NOMO-1 treated with dmso at 0.1 percent for 144 hours (cell line): Measurements from ENCODE around the gene TNFAIP3.
A peak's percentile ranks its signal among the peaks of the same experiment; 100 is the strongest.

Experiments used
- DNase-seq: peaks from one replicate; lab custom pipeline; 2025; ENCODE audit not compliant: unreplicated experiment; lab: John Stamatoyannopoulos, UW

The TNFAIP3 gene

DNA sequence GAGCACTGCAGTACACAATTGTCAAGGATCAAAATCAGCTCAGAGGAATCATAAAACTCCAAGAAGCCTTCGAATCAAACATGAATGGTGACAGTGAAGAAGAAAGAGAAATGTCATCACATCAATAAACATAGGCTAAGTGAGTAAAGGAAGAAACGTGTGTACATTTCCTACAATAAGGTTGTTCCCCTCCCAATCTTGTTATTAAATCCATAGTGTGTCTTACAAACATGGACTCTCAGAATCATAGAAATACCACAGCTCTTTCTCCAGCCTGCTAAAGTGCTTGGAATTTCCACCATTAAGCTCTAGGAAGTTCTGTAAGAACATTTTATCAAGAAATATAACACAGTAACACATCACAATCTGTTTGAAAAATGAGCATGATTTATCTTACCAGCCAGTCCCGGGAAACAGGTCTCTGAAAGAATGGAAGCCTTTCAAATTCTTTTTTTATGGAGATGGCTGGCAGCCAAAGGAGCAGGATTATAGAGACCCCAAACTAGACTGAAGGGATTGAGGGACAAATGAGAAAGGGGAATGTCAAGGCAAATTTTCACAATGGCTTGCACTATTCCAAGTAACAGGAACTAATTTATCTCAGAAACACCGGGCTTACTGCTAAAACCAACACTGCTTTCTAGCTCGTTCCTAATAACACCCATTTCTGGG lies 4.5 kb upstream of the TNFAIP3 start:
- DNase-seq: no peak

DNA sequence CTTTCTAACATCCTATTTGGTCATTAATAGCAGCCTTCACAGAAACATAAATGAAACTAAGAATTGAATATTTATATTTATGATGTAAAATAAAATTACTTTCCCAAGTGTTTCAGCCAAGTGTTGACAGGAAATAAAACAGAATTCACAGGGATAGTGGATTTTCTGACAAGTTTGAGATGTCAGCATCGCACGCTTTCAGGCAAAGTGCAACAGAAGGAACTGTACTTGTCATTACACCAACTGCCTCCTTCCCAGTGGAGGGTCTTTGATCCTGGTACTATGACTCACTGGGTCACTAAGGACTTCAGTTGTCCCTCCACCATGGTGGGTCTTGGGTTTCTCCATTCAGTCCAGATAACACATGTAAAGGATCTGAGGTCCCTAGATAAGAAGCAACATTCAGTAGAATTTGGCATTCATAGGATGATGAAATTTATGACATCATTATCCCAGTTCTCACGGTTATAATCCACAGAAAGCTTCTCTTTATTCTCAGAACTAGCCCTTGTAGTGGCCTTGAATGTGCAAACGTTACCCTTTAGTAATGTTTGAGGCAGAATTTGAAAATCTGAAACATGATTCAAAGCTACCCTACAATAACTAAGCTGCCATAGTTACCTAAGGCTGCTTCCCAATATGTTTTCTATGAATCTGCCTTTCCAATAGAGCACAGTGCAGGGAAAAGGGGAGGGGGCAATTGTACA lies 3.8 kb upstream of the TNFAIP3 start:
- no peak for DNase-seq

DNA sequence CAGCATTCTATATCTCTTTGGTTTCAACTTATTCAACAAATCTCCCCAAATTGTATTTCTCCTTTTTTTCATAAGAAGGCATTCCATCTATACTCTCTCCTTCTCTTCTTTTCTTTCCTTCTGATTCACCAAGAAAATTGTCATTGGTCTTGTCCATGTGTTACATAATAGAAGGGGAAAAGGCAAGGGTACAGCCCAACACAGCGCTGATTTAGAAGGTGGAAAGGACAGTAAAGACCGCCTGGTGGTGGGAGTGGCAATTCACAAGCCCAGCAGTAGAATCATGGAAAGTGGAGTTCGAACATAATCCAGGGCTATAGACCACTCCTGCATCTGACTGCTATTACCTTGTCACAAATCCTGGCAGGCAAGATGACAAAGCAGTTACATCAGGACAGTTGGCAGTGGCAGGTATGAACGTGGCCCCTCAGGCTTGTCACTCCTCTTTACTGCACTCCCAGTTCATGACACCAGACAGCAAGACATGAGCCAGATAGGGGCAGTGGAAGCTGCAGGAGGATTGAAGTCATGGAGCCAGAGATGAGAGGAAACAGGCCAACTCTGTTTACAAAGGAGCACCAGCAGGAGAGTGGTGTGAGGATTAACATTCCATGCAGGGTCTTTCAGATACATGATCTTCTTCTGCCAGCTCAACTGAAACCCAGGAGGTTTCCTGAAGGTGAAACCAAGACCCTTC lies 2.1 kb upstream of the TNFAIP3 start:
- no peak for DNase-seq

DNA sequence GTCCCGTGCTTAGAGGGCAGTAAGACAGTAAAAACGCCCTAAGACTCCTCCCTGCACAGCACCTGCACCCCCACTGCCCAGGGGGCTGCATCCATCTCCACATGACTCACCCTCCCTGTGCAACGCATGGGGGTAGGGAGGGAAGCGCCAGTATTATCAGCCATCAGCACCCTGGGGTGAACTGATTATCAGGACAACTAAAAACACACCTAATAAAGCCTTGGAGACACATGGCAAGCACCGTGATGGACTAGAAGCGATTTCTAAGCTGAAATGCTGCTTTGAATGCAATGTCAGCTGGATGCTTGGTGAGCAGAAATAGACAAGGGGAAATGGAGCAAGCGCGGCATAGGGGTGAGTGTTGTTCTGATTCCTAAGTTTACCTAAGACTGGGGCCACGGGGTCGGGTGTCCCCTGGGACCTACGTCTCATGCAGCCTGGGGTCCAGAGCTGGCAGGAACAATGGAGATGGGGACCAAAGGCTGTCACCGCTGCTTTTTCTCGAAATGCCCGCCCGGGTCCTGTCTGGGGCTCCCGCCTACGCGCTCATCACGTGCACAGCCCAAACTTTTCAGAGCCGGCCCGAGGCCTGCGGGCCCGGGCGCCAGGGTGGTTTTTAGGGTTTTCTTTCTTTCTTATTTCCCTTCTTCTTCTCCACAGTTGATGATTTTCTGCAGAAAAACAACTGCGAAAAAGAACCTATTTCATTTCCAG lies 702 bp upstream of the TNFAIP3 start:
- DNase-seq: peak; percentile 54

DNA sequence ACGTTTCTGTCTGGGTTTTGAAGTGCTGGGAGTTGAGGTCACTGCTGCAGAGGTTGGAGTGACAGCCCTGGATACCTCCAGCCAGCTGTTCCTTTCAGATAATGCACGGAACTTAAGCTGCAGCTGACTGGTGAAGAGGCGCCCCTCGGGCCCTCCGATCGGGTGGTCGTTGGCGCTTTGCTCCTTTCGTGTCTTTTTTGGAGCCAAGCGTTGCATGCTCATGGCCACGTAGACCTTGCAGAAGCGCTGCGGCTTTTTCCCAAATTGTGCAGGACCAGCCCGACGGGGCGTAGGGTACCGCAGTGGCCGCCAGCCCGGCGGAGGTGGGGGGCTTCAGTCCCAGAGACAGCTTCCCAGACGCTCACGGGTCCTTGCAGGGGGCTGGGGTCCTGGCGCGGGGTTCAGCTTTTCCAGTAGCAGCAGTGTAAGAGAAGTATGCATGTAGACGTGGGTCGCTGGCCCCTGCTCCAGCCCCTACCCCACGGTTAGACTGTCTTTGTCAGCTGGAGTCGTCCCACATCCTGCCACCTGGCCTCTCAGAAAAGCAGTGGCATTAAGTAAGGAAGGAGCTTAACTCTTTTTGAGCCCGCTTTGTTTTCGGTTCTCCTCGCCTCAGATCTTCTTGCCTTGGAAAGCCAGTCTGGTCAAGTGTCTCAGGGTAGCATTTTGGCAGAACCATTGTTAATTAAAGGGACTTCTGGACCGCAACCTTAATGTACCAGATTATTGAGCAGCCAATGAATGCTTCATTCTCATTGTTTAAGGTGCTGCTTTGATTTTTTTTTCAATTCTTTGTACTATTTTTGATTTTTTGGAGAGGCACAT lies 838 bp downstream of the TNFAIP3 start:
- DNase-seq: peak; percentile 8

DNA sequence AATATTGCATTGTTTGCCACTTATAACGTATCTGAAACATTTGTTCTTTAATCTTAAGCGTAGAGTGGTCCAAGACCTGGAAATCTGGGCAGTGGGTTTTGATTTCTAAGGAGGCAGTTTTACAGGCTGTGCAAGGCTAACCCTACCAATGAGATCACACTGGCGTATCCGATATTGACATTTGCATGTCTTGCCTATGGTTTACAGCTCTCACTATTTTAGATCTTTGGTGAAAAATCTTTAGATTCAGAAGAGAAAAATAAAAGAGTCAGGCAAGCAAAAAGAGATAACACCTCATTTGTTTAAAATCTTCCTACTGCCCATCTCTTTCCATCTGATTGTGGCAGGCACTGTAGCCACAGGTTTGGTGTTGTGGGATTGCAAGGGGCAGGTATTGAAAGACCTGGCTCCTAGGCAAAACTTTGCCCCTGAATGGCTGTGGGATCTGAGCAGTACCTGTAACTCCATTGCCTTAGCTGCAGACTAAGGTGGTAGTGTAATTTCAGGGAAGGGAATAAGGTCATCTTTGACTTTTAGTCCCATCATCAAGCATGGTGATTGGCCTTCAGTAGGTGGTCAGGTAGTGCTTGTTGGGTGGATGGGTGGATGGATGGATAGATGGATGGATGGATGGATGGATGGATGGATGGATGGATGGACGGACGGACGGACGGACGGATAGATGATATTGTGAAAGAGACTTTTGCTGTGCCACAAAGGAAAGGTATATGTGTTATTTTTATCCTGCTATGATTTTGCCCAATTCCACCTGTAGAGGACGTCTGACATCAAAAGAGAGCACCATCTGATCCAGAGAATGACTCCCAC lies 1.9 kb downstream of the TNFAIP3 start:
- DNase-seq: no peak

DNA sequence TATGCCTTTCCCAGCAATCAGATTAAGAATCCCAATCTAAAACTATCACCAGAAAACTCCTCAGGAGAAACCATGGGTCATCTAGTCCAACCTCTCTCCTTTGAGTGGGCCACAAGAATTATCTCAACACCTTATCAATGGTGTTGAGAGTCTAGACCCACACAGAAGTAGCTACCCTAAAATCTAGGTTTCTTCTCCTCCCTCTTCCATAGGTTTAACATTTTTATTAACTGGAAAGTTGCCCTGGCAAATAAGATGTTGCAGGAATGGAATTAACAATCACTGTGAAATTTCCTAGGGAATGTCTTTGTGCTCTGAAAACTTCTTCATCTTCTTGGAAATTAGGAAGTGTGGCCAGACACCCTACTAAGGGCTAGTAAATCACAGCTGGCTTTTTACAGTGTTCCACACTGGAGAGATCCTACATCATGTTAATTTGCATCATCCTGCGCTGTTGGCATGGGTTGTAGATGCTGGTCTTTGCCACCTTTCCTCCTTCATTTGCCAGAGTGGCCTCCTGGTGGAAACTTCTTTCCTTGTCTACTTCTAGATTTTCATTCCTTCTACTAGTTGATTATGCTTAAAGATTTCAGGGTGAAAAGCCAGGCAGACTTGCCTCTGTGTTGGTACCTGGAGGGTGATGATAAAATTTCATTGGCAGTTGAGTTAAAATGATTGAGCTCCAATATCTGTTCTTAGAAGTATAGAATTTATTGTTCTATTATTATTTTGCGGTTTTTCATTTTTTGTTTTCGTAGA lies 2.7 kb downstream of the TNFAIP3 start:
- no peak for DNase-seq

DNA sequence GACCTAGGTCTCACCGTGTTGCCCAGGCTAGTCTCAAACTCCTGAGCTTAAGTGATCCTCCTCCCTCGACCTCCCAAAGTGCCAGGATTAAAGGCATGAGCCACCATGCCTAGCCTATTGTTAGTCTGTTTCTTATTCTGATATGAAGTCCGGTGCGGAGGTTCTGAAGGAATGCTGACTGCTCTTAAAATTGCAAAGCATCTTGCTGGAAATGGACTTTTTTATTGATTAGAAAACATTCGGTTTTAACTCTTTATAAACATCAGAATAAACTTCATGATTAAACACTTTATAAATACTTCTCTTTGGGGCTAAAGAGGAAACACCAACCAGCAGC lies 3.2 kb downstream of the TNFAIP3 start:
- no peak for DNase-seq

DNA sequence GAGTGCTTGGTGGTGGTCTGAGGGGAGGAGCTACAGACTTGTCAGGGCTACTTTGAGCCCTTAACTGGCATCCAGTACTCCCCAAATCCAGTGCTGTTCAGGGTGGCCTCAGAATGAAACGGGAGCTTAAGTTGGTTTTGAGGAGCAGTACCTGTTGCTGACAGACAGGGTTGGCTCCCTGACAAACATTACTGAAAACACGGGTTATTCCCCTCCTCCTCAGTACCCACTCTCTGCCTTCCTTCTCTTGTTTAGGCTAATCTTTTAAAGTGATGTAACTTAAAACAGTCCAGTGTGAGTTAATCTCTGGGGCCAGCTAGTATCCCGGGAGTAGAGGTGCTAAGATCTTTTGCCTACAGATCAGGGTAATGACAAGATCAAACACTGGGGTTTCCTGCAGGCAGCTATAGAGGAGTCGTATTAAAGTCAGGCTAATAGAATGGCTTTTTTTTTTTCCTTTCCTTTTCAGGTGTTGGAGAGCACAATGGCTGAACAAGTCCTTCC lies 3.7 kb downstream of the TNFAIP3 start:
- no peak for DNase-seq

DNA sequence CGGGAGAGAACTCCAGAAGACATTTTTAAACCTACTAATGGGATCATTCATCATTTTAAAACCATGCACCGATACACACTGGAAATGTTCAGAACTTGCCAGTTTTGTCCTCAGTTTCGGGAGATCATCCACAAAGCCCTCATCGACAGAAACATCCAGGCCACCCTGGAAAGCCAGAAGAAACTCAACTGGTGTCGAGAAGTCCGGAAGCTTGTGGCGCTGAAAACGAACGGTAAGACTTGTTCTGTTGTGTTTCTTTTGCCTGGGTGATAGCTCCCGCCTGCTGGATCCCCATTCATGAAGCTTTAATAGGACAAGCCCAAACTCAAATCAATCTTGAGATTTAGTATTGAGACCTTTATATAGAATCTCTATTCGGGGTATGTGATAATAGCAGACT lies 4.2 kb downstream of the TNFAIP3 start:
- no peak for DNase-seq

DNA sequence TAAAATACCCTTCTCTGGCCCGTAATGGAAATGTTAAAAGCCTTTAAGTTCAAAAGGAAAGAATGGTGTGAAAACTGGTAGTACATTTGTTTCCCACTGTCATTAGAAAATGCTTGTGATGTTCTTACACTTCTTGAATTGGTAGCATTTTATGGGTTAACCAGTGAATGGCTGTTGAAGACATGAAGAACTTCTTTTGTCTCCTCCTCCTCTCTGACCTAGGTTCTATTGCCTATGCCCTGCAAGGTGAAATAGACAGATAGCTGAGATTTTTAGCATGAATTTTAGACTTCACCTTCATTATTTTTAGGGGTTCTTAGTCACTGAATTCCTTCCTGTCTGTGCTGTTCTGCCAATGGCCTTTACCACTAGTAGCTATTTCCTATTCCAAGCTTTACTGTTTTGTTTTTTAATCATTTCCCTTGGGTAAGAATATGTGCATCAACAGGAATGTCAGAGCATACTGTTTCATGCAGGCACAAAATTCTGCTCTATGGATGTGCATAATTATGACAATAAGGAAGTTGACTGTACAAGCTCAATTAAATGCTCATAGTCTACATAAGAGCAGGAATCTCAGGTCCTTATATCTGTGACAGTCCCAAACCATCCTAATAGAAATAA lies 4.9 kb downstream of the TNFAIP3 start:
- no peak for DNase-seq

DNA sequence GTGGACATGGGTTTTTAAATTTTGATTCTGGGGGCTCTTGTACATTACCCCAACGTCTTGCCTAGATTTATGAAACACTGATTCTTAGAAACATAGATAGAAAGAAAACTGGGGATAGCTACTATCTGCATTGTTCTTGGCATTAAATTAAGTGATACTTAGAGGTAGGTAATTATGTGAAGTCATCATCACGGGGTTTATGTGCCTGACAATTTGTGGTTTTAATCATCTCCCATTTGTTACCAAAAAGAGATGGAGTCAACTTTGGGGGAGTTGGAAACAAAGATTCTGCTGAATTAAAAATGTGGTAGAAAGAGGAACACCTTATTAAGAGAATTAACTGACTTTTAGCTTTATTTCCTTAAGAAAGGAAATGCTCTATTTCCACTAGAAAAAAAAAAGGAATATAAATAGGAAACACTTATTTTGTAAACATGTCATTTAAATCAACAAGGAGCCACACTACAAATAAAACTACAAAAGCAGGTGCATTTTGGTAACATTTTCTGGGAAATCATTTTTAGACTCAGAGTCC lies 5.6 kb downstream of the TNFAIP3 start:
- no peak for DNase-seq

DNA sequence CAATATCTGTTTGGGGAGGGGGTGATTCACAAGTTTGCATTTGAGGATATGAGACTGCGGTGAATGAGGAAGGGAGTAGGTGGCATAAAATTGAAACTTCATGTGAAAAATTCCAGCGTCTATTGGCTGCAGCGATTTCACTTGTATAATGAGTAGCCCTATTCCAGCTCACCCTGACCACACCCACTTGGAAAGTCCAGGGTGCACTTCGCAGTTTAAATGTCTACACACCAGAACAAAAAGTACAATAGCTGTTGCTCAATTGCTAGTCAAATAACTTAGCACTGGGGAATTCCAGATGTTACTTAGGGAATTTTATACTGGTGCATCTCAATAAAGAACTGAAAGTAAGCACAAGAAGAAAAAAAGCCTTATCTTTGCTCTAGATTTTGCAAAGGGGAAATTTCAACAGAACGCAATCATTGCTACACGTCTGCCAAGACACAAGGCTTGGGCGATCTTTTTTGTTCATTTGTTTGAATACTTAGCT lies 6.3 kb downstream of the TNFAIP3 start:
- DNase-seq: peak; percentile 52

DNA sequence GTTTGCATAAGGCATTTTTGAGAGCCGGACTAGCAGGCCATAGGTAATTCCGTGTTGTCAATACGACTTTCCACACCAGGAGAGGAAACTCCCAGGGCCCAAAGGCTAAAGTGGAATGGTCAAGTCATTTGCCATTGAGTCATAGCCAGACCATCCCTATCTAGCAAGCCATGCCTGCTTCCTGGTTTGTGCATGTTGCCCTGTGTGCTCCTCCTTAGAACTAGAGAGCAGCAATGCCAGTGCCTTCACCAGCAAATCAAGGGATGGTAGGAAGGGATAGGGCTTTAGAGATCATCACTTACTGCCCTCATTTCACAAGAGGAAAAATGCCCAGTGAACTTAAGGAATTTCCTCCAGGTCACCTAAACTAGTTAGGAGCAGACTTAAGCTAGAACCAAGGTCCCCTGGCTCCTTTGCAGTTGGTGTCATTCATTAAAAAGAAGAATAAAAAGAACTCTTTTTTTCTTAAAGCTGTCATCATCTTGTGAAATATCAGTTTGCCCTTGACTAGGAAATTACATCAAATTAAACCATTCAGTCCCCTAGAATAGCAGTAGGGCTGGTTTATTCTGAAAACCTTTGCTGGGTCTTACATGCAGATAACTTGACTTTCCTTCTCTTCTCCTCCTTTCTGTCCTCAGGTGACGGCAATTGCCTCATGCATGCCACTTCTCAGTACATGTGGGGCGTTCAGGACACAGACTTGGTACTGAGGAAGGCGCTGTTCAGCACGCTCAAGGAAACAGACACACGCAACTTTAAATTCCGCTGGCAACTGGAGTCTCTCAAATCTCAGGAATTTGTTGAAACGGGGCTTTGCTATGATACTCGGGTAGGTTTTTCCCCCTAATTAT lies 7.4 kb downstream of the TNFAIP3 start:
- no peak for DNase-seq

DNA sequence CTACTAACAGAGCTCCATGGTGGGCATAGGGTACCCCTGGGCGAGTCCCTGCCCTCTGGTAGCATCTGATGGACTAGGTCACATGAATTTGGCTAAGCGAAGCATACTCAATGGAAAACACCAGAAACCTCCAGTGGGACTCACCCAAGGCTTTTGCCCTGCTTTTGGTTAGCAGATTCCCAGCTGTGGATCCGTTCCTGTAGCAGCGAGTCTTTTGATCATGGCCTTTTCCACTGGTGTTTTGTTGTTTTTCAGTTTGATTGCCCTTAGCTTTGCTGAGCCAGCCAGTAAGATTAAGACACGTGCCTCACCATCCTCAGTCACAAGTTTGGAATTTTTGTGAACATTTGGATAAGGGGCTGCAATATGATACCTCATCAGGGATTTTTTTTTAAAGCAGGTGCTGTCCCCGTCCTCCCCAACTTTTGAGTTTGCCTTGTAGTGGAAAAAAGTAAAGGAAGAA lies 8.0 kb downstream of the TNFAIP3 start:
- DNase-seq: no peak

DNA sequence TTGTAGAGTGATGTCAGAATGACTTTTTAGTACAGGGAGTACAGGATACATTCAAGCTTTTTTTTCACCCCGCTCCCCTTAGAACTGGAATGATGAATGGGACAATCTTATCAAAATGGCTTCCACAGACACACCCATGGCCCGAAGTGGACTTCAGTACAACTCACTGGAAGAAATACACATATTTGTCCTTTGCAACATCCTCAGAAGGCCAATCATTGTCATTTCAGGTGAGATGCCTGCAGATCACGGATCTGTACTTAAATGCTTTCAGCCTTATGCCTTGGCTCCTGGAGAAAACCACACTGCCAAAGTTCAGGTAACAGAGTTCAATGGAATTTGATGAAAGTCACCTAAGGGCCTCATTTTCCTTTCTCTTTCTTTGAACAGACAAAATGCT lies 8.5 kb downstream of the TNFAIP3 start:
- no peak for DNase-seq

DNA sequence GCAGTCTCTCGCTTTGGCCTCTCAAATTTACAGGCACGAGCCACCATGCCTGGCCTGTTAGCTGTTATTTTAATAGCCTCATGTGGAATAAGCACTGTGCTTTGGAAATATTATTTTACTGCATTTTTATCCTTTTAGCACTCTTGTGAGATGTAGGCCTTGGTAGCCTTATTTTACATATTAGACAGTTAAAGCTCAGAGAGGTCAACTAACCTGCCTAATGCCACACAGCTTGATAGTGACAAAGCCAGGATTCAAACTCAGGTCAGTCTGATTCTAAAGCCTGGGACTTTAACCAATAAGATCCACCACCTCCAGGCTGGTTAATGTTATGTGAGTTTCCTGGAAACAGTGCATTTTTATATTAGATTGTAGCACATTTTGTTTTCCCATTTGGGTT lies 9.5 kb downstream of the TNFAIP3 start:
- no peak for DNase-seq
